T1000 (cell line): Measurements from ENCODE around the gene SUCLG2.

Experiments used
- DNase-seq: peaks from one replicate; lab custom pipeline; 2025; ENCODE audit warnings: mixed read lengths; lab: John Stamatoyannopoulos, UW

SUCLG2 gene, protein sequence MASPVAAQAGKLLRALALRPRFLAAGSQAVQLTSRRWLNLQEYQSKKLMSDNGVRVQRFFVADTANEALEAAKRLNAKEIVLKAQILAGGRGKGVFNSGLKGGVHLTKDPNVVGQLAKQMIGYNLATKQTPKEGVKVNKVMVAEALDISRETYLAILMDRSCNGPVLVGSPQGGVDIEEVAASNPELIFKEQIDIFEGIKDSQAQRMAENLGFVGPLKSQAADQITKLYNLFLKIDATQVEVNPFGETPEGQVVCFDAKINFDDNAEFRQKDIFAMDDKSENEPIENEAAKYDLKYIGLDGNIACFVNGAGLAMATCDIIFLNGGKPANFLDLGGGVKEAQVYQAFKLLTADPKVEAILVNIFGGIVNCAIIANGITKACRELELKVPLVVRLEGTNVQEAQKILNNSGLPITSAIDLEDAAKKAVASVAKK

DNA sequence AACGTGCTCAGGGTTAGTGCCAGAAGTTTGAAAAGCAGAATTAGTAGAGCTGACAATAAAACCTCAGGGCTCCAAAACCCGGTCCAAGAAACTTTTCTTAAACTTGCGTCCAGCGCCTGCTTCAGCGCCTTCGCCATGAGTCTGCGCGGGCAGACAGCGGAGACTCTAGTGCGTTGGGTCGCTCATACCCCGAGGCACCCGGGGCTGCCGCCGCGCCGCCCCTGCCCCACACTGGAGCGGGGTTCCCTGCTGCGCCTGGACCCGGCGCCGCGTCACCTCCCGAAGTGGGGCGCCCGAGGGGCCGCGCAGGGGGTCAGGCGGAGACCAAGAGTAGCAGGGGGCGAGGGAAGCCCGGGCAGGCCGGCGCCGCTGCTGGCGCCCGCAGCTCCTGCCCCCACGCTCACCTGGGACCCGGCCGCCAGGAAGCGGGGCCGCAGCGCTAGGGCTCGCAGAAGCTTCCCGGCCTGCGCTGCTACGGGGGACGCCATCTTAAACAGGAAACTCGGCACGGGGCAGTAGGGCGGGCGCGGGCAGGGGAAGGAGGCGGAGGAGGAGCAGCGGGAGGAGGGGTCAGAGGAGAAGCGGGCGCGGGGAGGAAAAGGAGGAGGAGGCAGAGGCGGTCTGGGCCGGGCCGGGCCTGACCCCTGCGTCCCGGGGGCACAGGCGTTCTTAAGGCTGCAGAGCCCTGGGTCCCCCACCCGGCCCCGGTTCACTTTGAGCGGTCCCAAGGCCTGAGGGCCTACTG lies at the start of gene SUCLG2:
TSS of gene SUCLG2 (minus strand) at position 514 of the 745 bp plus-strand sequence. CDS start at position 488, 26 bp downstream.
- DNase-seq: peak; percentile 82

DNA sequence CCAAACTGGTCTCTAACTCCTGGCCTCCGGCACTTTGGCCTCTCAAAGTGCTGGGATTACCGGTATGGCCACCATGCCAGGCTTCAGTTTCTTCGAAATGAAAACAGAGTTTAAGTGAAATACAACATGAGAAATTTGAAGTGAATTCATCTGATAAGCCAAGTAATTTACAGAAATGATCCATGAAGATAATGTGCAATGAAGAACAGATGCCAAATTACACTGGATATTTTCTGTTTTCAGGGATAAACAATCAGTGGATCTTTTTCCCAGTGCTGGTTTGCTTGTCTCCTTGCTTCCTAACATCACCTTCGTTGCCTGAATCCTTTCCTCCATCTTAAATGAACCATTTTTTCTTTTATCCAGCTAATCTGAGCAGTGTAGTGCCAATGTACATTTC lies 46.2 kb upstream of the SUCLG2 start:
- no peak for DNase-seq

DNA sequence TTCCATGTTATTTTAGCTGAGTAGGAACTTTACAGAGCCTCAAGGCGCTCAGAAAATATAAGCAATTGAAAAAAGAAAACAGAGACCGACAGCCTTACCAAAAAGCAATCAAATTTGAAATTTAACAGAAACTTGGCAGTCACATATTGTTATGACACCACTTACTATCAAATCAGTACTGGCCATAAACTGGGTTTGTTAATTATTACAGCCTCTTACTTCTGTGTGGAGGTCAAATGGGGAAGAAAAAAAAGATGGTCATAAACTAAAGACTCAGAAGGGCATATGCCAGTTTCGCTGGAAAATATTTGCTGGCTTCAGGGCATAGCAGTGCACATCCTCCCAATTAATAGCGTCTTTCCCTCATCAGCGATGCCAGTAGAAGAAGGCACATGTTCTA lies 45.5 kb upstream of the SUCLG2 start:
- no peak for DNase-seq

DNA sequence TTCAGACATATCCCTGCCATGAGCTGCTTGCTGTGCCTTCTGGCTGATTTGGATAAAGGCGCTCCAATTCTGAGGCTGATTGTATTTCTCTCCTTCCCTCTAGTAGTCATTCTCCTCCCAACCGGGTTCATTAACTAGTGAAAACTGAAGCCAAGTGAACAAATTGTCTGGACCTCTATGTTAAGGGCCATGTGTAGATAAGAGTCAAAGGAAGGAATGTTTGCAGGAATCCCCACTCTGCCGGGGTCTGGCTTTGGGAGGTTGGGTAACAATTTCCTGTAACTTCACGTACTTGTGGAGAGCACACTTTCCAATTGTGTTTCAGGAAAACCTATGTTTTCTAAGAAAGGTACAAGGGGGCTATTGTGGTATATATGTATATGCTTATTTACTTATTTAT lies 38.2 kb upstream of the SUCLG2 start:
- no peak for DNase-seq

DNA sequence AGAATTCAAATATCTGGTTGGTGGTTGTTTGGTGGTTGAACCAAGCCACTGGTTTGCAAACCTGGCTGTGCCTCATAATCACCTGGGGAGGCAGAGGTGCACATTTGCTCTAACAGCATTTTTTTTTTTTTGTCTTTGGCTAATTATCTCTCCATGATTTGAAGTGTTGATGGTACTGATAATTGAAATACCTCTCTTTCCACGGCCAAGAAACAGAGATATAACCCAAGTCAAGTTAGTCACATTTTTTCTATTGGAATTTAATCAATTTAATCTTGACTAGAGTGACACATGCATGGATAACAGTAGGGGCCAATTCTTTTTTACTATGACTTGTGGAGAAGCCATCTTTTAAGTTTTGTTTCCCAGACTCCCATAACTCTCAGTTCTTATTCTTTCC lies 37.5 kb upstream of the SUCLG2 start:
- DNase-seq: no peak

DNA sequence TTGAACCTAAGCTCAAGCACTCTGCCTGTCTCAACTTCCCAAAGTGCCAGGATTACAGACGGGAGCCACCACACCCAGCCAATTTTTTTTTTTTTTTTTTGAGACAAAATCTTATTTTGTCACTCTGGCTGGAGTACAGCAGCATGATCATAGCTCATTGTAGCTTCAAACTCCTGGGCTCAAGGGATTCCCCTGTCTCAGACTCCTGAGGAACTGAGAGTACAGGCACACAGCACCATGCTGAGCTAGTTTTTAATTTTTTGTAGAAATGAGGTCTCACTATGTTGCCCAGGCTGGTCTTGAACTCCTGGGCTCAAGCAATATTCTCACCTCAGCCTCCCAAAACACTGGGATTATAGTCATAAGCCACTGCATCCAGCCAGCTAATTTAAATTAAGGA lies 36.8 kb upstream of the SUCLG2 start:
- DNase-seq: no peak

DNA sequence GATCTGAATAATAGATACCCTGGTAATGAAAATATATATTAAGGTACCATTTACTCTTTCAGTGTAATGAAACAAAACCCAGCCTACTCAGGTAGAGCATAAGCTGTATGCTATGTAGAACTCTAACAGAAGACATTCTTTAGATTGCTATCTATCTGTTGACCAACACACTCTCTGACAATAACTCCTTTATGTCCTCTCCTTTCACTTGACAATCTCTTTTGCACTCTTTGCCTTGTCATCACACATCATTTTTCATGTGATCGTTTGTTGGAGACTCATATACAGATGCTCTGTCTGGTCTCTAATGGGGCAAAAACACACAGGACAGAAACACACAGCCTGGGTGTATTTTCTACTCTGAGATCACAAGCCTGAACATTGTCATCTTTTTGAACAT lies 35.4 kb upstream of the SUCLG2 start:
- no peak for DNase-seq

DNA sequence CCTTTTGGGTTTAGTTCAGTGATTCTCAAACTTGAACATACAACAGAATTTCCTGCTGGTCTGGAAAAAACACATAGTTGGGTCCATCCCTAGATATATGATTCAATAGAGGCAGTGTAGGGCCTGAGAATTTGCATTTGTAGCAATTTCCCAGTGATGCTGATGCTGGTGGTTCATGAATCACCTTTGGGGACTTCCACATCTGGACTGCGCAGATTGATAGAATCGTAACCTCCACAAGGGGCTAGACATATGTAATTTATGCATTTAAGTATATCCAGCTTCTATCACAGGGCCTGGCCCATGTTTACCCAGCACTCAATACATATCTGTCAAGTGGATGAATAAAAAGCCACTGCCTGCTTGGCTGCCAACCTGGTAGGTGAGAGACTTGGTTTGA lies 33.8 kb upstream of the SUCLG2 start:
- DNase-seq: no peak

DNA sequence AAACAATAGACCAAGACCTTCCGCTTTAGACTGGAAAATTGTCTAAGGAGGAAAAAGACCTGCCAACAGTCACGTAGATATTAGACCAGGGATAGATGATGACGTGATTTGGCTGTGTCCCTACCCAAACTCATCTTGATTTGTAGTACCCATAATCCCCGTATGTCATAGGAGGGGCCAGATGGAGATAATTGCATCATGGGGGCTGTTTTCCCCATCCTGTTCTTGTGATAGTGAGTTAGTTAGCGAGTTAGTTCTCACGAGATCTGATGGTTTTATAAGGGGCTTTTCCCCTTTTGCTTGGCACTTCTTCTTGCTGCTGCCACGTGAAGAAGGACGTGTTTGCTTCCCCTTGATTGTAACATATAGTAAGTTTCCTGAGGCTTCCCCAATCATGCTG lies 31.7 kb upstream of the SUCLG2 start:
- DNase-seq: no peak

DNA sequence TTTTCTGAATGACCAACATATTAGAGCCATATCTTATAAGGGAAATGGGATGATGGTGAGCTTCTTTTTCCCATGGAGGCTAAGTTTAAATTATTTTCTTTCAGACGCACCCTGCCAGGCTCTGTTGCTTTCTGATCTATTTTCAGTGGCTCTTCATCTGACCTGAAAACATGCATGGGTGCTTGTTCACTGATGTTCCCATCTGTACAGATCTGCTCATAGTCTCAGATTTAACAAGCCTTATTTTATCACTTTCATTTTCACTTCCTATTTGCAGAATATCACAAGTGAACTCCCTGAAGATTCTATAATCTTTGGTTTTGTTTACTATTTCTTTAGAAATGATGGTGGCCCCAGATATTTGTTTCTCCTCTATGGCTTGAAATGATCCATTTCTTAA lies 31.1 kb upstream of the SUCLG2 start:
- no peak for DNase-seq

DNA sequence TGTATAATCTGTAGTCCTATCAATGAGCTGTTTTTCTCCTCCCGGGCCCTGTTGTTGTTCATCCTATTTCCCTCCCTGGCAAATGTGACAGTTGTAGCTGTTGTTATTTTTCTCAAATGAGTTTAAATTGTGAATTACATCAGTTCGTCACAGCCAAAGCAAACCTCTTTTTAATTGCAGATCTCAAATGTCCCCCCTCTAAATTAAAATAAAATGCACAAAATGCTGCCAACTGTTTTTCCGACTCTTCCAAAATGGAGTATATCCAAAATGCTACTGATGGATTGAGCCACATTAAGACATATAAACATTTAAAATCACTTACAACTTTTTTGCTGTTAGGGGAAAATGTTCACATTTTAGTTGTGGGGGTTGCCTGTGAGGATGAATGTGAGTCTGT lies 29.8 kb upstream of the SUCLG2 start:
- no peak for DNase-seq

DNA sequence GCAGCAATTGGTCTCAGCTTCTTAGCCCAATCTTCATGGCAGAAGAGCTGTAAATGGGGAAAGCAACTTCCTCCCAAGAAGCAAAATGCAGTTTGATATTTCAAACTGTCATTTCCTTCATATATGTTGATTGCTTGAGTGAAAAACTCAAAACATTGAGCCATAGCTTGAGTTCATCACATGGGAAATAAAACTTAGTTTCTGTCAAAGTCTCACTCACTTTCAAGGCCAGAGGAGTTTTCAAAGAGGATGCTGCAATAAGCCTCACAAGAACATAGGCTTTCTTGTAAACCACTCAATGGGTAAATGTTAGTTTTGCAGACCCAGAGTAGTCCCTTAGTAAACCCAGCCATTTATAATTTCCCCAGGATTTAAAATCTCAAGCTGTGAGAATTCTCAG lies 29.1 kb upstream of the SUCLG2 start:
- DNase-seq: no peak

DNA sequence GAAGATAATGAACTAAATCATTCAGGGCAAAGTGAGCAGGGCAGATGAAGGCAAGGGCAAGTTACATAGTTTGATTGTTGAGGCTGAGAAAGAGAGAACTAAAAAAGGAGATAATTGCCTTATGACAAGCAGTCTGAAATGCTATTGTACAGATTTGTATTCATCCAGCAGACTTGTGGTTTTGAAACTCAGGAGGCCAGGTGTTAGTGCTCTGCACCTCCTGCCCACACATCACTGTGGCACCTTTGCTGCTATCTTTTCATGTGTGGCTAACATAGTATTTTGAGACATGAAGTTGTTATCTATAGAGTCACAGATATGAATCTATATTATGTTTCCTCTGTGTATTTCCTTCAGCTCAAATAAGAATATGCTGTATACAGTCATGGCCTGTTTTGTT lies 24.3 kb upstream of the SUCLG2 start:
- DNase-seq: no peak

DNA sequence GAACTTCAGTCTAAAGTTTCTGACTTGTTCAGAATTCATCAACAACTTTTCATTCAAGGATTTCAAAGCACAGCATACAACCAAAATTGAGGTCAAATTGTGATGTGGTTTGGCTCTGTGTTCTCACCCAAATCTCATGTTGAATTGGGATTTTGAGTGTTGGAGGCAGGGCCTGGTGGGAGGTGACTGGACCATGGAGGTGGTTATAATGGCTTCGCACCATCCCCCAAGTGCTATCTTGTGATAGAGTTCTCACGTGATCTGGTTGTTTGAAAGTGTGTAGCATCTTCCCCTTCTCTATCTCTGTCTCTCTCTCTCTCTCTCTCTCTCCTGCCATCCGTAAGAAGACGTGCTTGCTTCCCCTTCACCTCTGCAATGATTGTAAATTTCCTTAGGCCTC lies 19.6 kb upstream of the SUCLG2 start:
- no peak for DNase-seq

DNA sequence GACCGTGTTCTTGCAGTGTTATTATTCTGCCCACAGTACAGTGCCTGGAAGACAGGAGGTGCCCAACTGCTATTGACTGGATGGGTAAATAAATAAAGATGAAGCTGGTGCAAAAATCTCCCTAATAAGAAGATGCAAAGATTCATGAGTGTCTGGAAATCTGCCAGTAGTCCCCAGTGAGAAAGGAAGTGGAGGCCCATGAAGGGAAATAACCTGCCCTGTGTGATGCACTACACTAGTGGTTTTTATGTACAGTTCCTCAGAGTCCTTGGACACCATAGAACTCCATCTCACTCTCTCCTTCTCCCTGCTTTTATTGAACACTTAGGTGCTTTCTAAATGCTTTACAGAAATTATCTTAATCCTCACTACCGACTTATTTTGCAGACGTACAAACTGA lies 8.3 kb upstream of the SUCLG2 start:
- DNase-seq: no peak

DNA sequence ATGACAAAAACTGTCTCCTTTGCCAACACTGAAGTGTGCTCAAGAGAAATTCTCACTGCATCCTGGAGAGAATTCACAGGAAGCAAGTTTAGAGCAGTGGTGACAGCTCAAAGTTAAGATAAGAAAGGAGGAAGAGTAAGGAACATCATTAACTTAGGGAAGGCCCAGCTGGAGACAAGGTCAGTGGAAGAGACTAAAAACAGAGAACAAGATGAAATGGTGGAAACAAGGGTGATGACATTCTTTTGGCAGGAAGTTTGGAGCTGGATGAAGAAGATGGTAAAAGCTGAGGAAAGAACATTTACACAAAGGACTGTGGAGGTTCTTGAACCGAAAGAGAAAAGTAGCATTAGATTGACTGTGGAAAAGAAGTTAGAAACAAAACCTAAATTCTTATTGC lies 6.7 kb upstream of the SUCLG2 start:
- no peak for DNase-seq

DNA sequence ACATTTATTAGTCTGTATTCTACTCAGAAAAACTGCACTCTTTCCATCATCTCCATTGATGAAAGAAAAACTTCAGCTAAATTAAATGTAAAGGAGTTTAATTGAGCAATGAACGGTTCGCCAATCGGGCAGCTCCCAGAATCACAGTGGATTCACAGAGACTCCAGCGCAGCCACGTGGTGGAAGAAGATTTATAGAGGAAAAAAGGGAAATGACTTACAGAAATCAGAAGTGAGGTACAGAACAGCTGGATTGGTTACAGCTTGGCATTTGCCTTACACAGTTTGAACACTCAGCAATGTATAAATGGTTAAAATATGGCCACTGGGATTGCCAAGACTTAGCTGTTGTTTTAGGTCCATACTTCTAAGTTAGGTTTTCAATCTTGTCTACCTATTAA lies 2.8 kb upstream of the SUCLG2 start:
- DNase-seq: no peak

DNA sequence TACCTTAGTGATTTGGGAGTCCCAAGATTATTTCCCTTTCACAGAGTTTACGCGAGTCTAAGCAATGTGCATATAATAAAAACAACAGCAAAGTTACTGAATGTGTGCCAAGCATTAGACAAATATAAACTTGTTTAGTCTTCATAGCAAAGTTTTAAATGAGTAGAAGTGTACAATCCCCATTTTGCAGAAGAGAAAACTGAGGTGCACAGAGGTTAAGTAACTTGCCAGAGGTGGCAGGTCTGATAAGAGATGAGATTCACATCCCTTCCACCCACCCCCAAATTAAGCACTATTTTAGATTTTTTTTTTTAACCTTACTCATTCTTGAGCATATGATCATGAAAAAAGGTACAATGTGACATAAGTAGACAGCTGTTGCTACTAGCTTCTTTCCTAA lies 2.2 kb upstream of the SUCLG2 start:
- no peak for DNase-seq

DNA sequence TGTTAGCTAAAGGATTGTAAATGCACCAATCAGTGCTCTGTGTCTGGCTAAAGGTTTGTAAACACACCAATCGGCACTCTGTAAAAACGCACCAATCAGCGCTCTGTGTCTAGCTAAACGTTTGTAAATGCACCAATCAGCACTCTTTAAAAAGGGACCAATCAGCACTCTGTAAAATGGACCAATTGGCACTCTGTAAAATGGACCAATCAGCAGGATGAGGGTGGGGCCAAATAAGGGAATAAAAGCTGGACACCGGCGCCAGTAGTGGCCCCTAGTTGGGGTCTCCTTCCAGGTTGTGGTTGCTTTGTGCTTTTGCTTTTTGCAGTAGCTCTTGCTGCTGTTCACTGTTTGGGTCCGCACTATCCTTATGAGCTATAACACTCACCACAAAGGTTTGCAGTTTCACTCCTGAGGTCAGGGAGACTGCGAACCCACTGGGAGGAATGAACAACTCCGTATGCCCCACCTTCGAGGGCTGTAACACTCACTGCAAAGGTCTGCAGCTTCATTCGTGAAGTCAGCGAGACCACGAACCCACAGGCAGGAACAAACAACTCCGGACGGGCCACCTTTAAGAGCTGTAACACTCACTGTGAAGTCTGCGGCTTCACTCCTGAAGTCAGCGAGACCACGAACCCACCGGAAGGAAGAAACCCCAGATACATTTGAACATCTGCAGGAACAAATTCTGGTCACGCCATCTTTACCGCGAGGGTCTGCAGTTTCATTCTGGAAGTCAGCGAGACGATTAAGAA lies 1.1 kb upstream of the SUCLG2 start:
- no peak for DNase-seq

DNA sequence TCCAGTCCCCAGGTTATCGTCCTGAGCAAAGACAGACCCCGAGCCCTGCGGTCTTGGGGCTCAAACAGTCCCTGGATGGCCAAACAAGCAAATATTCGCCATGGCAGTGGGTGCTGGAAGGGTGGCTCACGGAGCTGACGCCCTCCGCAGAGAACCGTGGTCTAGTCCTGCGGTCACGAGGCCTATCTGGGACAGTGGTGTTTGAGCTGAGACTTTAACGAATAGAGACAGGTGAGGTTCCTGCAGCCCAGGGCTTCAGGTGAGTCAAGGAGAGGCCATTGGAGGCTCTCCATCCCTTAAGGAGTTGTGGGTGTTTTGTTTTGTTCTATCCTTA lies 399 bp upstream of the SUCLG2 start:
- no peak for DNase-seq

DNA sequence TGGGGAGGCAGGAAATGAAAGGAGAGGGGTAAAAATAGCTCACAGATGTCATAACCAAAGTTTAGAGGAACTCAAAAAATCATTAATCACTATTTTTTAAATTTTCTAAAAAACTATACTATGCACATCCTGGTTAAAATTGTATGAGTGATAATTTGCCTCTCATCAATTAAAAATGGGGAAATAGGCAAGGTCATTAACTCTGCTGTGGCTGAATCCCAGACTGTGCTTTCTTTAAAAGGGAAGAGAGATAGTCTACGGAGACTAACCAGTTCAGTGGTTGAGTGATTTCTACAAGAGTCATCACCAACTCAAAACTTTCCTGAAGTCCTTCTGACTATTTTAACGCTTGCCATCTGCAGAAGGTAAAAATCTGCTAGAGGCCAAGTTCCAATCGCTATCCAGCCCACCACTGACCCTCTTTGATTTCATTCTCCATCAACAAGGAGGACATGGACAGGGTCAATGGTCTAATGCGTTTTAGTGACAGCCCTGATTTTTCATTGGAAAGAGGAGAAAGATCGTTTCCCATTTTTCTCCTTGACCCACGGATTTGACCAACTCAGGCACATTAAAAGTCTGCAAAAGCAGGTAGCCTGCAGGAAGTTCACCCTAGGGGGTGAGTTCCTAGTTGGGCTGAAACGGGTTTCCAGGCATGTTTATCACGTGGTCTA lies 850 bp downstream of the SUCLG2 start:
- DNase-seq: no peak

DNA sequence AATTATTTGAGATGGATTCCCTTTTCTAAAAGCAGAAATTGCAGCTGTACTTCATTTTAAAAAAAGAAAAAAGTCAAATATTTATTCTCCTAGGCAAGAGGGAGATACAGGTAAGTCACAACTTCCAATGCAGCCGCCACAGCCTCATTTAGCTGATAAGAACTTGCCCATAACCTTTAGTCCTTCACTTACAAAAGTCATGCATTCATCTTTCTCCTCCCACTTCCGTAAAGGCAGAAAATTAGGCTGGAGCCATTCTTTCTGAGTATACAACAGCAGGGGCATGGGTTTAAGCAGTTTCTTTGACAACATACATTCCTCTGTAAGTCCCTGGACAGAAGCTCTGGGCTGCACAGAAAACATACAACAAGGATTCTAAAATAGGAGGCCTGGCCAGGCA lies 4.3 kb downstream of the SUCLG2 start:
- no peak for DNase-seq
